HG03196 (cell line): ENCODE measurements around the gene PNPO.
A peak's percentile ranks its signal among the peaks of the same experiment; 100 is the strongest.
"Not testable (repeated sequence)": the region's sequence is repeated elsewhere in the genome, so short reads cannot be mapped to it uniquely, and the experiment has no call there.

ENCODE experiments used
- ATAC-seq: cut with Tn5 transposase; IDR thresholded peaks from one replicate; pipeline ENCODE4 v1.9.1; 2021; ENCODE audit not compliant: unreplicated experiment

Gene PNPO

GRCh38 chr17:47917581-47917980 lies 23.8 kb upstream of the PNPO start:
- no peak for ATAC-seq

GRCh38 chr17:47918006-47918405 lies 23.4 kb upstream of the PNPO start:
- ATAC-seq = no peak

DNA sequence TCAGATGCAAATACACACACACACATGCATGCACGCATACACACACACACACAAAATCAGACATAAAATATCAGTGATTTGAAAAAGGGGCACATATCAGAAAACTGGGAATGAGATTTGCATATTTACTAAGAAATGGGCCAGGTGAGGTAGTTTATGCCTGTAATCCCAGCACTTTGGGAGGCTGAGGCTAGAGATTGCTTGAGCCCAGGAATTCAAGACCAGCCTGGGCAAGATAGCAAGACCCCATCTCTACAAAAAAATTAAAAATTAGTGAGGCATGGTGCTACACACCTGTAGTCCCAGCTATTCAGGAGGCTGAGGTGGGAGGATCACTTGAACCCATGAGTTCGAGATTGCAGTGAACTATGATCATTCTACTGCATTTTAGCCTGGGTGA lies 22.4 kb upstream of the PNPO start:
- ATAC-seq = no peak

GRCh38 chr17:47919889-47920288 lies 21.5 kb upstream of the PNPO start:
- not testable (repeated sequence) for ATAC-seq

DNA sequence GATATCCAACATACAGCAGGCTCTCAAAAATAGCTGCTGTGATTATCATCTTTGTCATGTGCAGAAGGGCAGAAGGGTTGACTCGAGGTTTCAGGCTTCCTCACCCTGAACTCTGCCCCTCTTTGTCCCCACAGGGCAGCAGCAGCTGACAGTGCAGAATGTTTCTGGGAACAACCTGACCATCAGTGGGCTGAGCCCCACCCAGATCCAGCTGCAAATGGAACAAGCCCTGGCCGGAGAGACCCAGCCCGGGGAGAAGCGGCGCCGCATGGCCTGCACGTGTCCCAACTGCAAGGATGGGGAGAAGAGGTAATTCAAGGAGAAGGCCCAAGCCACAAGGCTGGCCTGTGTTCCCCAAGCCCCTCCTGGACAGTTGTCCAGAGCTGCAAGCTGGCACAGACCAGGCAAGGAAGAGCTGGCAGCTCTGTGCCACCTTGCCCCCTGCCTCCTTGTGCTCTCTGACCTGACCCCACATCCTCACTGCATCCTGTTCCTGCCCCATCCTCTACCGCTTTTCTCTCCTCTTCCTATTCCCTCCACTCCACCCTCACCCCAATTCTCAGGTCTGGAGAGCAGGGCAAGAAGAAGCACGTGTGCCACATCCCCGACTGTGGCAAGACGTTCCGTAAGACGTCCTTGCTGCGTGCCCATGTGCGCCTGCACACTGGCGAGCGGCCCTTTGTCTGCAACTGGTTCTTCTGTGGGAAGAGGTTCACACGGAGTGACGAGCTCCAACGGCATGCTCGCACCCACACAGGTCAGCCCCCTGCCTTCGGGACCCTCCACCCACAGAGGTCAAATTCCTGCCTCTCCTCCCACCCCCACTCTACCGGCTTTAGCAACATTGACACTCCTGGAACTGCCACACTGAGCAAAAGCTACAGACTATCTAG lies 16.3 kb upstream of the PNPO start:
- no peak for ATAC-seq

GRCh38 chr17:47925678-47925988 lies 15.7 kb upstream of the PNPO start:
- no peak for ATAC-seq

GRCh38 chr17:47927821-47928400 lies 13.5 kb upstream of the PNPO start:
- no peak for ATAC-seq

DNA sequence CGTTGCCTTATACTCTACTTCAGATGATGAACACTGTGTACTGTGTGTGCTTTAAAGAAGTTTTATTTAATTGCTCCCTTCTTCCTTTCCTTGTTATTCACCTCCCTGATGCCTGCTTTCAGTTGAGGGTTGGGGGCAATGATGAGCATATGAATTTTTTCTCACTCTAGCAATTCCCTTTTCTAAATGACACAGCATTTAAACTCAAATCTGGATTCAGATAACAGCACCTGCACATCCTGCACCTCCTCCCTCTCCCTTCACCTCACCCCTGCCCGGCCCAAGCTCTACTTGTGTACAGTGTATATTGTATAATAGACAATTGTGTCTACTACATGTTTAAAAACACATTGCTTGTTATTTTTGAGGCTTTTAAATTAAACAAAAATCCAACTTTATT lies 13.0 kb upstream of the PNPO start:
- ATAC-seq = no peak

- ATAC-seq = no peak
Measured at GRCh38 chr17:47929218-47930000, 12.0 kb upstream of the PNPO start.

GRCh38 chr17:47931848-47932247 lies 9.5 kb upstream of the PNPO start:
- ATAC-seq = no peak

- ATAC-seq = no peak
Measured at GRCh38 chr17:47934856-47935255, 6.5 kb upstream of the PNPO start.

DNA sequence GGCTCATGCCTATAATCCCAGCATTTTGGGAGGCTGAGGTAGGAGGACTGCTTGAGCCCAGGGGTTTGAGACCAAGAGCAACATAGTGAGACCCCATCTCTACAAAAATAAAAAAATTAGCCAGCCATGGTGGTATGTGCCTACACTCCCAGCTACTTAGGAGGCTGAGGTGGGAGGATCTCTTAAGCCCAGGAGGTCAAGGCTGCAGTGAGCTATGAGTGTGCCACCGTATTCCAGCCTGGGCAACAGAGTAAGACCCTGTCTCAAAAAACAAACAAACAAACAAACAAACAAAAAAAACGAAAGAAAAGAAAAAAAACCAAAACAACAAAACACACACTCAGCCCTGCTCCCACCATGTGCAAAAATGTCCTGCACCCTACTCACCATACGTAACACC lies 5.9 kb upstream of the PNPO start:
- ATAC-seq = not testable (repeated sequence)

- no peak for ATAC-seq
Measured at GRCh38 chr17:47935961-47936360, 5.4 kb upstream of the PNPO start.

DNA sequence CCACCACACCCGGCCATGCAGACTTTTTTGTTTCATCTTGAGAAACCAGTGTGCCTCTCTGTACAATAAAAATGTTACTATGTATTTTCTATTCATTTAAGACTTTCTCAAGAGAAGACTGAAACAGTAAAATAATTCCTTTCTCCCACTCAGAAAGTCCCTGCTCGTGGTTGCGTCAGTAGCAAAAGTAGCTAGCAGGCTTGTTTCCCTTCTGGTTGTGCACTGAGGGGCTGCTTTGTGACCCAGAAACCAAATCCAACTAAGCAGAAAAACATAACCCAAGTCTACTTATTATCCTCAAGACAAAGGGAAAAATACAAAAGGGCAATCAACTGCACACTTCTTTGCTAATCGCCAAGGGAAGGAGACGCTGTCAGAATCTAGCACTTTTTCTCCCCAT lies 3.4 kb upstream of the PNPO start:
- ATAC-seq = no peak

DNA sequence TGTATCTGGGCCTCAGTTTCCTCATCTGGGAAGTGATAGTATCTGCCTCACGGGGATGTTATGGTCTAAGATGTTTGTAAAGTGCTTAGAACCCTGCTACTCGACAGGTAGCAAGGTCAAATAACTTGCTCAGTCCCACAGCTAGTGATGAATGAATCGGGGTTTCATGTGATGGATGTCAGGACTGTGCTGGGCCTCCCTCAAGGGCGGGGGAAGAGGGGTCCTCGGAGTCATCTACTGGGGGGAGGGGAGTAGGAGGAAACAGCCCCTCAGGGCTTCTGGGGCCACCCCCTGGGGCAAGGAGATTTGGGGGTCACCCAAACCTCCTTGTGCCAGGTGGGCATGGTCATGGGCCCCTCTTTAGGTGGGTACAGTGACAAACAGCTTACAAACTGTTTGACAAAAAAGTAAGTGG lies 732 bp downstream of the PNPO start:
- ATAC-seq = no peak

DNA sequence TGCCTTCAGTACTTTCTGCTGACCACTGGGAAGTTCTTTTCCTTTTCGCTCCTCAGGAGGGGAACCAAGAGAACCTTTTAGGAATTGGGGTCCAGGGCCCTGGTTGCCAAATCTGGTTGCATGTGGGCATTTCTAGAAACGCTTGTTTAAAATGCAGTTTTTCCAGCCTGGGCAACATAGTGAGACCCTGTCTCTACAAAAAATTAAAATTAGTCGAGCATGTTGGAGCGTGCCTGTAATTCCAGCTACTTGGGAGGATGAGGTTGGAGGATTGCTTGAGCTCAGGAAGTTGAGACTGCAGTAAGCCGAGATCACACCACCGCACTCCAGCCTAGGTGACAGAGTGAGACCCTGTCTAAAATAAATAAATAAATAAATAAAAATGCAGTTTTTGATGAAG lies 1.2 kb downstream of the PNPO start:
- no peak for ATAC-seq

- ATAC-seq = no peak
Measured at GRCh38 chr17:47945080-47945479, 3.7 kb downstream of the PNPO start.

DNA sequence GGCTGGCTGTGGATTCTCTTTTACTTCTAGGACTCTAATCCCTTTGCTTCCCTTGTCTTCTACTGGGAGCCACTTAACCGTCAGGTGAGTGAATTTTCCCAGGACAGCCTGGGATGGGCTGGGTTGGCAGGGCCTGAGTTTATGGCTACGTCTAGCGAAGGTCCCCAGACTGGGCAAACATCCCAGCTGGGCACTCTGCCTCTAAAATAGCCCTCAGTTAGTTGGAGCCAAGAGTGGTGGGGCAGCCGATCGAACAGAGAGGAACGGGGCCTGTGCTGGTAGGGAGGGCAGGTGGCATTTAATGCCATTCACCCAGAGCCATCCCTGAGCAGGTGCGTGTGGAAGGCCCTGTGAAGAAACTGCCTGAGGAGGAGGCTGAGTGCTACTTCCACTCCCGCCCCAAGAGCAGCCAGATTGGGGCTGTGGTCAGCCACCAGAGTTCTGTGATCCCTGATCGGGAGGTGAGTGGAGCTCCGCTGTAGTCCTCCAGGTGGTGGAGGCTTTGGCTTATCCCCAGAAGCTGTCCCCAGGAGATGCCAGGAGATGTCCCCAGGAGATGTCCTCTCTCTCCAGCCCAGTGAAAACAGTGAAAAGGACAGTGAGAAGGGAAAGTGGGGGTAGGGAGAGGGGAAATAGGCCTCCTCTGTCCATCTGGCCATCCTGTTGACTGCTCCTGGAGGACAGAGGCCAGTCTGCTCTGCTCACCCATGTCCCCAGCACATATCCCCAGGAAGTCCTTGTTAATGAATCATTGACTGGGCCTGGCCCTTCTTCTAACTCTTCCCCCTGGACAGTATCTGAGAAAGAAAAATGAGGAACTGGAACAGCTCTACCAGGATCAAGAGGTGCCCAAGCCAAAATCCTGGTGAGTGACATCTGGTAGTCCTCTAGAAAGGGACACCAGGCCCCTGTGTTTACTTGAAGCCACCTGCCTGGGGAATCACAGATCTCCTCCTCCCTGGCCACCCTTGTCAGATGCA lies 4.4 kb downstream of the PNPO start:
- no peak for ATAC-seq

DNA sequence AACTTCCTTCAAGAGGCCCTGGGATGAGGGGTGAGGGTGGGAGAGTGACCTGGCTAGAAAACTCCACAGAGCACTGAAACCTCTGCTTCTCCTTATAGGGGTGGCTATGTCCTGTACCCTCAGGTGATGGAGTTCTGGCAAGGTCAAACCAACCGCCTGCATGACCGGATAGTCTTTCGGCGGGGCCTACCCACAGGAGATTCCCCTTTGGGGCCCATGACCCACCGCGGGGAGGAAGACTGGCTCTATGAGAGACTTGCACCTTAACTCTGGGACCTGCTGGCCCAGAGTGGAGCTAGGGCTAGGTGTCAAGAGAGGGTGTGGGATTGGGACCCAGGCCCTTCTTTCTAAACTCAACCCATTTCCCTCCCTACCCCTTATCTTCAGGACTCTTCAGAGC lies 5.1 kb downstream of the PNPO start:
- no peak for ATAC-seq

DNA sequence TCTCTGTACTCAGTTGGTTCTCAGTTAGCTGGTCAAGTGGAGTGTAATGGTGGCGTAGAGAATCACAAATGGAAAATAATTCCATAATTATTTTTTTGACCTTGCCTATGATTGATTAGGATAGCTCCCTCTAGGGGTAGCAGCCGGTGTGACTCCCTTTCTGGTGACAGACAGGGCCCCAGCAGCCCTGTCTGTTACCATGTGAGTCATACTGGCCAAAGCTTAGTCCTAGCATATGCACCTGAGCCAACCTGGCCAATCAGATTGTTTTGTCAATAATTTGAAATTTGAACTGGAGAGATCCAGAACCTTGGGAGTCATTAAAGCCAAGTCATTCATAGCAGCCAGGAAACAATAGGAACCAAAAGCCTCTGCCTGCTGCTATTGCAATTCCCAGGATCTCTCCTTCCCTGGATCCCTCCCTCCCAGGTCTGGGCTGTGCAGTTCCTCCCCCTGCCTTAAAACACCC lies 5.6 kb downstream of the PNPO start:
- ATAC-seq = peak; percentile 40

DNA sequence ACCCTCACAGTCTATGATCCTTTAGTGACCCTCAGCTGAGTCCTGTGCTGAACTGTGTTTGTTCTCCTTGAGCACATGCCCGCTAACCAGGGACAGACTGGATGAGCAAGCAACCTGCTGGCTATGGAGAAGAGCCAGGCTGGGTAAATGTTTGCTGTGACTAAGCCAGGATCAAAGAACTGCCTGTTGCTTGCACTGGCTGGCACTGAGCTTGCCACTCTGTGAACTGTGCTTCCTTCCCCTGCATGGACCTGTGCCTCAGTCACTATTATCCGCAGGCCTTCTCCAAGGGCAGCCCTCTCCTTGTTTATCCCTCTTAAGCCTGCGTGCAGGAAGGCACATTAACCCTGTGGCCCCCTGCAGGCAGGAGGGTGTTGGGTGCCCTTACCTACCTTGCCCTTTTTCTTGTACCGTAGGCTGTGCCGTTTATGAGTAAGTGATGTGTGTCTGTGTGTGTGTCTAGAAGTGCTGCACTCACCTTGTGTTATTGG lies 7.4 kb downstream of the PNPO start:
- ATAC-seq = no peak
